HFF-Myc (cell line): ENCODE measurements around the gene UQCC2.

Experiments used
- DNase-seq: peaks from one replicate; pipeline ENCODE4 v3.0.0-alpha.2; 2011; ENCODE audit warnings: low read depth; ENCODE audit errors: extremely low read depth
- H3K4me3 ChIP-seq: replicated peaks from 2 replicates; pipeline ENCODE4 v1.5.1; 2011; ENCODE audit warnings: low read depth, mild to moderate bottlenecking, control low read depth, low read length
- TF ChIP-seq, protein P1 (sequence below): IDR thresholded peaks from 2 replicates; pipeline ENCODE4 v1.5.1; 2012; ENCODE audit warnings: mild to moderate bottlenecking, low read depth, low read length, control low read depth; ENCODE audit errors: missing control alignments

Gene UQCC2

DNA sequence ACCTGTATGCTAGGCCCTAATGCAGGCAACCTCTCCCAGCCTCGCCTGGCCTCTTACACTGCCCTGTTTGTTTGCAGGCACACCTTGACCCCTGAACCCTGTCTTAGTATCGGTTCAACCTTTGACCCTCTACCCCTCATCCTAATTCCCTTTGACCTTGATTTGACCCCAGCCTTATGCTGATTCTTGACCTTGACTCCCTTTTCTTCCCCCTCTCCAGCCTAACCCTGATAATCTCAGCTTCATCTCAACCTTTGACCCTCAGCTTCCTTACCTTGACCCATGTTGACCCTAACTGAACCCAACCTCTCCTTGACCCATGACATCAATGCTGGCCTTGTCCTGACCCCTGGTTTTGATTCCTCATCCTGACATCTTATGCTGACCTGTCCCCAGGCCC, 33.8 kb downstream of the UQCC2 start:
- DNase-seq = no peak
- no peak overlapping the region for H3K4me3 ChIP-seq
- TF ChIP-seq, protein P1, sequence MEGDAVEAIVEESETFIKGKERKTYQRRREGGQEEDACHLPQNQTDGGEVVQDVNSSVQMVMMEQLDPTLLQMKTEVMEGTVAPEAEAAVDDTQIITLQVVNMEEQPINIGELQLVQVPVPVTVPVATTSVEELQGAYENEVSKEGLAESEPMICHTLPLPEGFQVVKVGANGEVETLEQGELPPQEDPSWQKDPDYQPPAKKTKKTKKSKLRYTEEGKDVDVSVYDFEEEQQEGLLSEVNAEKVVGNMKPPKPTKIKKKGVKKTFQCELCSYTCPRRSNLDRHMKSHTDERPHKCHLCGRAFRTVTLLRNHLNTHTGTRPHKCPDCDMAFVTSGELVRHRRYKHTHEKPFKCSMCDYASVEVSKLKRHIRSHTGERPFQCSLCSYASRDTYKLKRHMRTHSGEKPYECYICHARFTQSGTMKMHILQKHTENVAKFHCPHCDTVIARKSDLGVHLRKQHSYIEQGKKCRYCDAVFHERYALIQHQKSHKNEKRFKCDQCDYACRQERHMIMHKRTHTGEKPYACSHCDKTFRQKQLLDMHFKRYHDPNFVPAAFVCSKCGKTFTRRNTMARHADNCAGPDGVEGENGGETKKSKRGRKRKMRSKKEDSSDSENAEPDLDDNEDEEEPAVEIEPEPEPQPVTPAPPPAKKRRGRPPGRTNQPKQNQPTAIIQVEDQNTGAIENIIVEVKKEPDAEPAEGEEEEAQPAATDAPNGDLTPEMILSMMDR = no peak

DNA sequence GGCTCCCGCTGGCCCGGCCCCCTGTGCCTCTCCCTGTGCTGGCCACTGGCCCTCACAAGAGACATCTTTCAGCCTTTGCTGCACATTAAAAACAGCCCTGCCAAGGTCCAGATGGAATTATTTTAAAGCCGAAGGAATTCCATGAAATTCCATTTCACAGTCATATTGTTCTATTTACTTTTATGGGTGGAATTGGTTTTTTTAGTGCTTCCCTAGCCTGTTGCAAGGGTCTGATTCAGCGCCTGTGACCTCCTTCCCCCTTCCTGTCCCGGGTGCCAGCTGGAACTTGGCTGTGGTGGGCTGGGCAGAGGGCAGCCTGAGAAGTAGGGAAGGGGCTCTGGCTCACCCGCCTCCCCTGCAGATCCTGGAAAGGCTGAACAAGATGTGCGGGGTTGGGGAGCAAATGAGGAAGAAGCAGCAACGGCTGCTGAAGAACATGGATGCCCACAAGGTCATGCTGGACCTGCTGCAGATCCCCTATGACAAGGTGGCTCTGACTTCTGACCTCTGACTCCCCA, 34.3 kb downstream of the UQCC2 start:
- DNase-seq = peak; percentile 24
- TF ChIP-seq, protein P1 = no peak
- no peak overlapping the region for H3K4me3 ChIP-seq

- no peak overlapping the region for H3K4me3 ChIP-seq
- TF ChIP-seq, protein P1 = no peak
Measured at GRCh38 chr6:33676416-33677142, 34.9 kb downstream of the UQCC2 start.

GRCh38 chr6:33675968-33676367, 35.5 kb downstream of the UQCC2 start:
- TF ChIP-seq, protein P1 = no peak
- no peak overlapping the region for H3K4me3 ChIP-seq
- DNase-seq = no peak

More at GRCh38 chr6:33676416-33677142, 34.9 kb downstream of the UQCC2 start:
- no peak for DNase-seq

- no peak overlapping the region for H3K4me3 ChIP-seq
- TF ChIP-seq, protein P1 = no peak
- DNase-seq = no peak
Measured at GRCh38 chr6:33673851-33674250, 37.6 kb downstream of the UQCC2 start.

GRCh38 chr6:33672808-33673207, 38.7 kb downstream of the UQCC2 start:
- H3K4me3 ChIP-seq = no peak overlapping the region
- TF ChIP-seq, protein P1 = peak; percentile 59
- DNase-seq = peak; percentile 88
